HG03039 (cell line): ENCODE results near the gene SLC30A10.
A peak's percentile ranks its signal among the peaks of the same experiment; 100 is the strongest.
"Not testable (repeated sequence)": the region's sequence is repeated elsewhere in the genome, so short reads cannot be mapped to it uniquely, and the experiment has no call there.

Experiments
- ATAC-seq: cut with Tn5 transposase; IDR thresholded peaks from one replicate; pipeline ENCODE4 v1.9.1; 2021; ENCODE audit warnings: mild to moderate bottlenecking, moderate library complexity; ENCODE audit not compliant: unreplicated experiment

SLC30A10 gene

DNA sequence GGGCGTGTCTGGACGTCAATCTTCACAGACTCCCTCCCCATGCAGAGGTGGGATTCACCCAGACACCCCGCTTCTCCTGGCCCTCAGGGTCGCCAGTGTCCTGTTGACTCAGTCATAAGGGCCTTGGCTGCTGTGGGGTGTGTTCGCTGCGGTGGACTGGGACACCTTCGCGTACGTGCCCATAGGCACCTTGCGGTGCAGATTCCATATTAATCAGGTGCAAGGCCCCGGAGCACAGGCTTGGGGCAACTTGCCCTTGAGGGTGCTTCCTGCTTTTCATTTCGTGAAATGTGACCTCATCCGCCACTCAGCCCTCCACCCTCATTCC lies 398 bp upstream of the SLC30A10 start:
- ATAC-seq: peak; percentile 22

DNA sequence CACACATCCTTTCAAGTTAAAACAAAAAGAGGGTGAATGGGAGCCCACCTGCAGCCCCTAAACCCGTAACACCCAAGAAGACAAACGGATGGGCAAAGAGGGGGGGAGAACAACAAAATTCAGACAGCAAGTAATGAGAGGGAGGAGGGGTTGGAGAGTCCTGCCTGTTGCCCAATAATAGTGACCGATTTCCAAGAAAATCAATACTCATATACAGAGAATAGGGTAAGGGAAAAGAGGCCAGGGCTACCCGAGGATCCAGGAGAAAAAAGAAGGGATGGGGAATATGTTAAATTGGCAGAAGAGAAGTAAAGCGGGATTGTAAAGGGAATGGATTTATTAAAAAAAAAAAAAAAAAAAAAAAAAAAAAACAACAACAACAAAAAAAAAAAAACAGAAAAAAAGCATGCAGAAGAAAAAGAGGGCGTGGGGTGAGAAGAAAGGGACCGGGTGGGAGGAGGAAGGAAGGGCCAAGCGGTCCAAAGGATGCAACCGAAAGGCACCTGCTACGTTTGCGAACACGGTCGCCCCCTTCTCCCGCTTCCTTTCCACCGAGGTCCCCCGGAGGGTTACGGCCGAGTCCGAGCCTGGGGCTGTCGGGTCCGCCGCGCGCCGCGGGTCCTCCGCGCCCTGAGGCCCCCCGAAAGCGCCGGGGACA lies 930 bp downstream of the SLC30A10 start:
- ATAC-seq: no peak

DNA sequence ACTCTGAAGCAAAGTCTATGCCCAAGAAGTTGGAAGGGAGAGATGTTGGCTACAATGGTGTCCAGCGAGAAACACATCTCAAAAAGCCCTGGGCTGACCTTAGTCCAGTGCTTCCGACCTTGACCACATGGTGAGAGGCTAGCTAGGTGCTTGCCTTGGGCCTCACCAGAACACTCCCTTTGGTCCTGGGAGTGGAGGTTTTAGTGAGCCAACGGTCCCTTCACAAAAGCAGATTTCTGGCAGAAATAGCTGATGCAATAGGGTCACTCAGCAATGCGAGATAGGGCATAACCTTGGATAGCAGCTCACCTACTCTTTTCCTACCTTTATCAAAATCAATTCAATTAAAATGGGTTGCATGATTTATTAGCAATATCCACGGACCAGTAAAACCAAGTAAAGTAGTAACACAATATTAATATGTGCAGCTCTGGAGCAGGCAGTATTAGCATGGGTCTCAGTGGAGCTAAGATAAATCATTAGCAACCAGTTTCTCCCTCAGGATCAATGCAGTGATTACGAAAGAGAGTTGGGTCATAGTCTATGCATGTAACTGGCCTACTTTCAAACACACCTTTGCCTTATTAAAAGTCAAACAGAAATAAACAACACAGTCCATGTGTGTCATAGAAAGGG lies 1.9 kb downstream of the SLC30A10 start:
- ATAC-seq: no peak

DNA sequence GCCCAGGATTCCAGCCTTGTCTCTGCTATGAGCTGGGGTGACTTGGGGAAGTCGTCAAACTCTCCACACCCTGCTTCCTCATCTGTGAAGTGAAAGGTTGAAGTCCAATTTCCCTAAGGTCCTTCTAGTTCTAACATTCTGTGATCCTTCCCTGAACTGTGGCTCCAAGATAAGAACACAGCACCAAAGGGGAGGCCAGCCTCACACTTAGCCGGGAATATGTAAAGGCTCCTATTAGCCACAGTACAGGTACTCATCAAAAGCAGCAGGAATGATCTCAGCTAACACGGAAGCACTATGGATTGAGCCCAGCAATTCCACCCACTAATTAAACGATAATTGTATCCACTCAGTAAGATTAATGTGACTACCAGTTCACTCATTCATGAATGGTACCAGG lies 4.0 kb downstream of the SLC30A10 start:
- no peak for ATAC-seq

DNA sequence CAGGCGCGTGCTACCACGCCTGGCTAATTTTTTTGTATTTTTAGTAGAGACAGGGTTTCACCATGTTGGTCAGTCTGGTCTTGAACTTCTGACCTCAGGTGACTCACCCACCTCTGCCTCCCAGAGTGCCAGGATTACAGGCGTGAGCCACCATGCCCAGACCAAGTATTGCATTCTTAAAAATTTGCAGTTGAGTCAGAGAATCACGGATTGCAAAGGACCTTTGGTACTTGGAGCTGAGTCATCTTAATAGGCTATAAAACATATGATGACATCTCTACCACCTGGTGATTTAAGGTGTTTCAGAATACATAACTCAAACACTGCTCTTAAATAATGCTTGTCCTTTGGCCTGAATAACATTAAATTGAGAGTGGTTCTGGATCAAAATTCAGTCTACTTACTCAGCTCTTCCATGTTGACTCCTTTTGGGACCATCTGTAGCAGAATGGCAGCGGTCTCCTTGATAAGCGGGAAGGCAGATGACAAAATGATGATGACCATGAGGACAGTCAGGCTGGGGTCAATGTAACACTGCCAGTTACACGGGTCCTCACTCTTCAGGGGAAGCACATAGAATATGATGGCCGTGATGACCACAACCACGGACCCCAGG lies 10.4 kb downstream of the SLC30A10 start:
- ATAC-seq: no peak

DNA sequence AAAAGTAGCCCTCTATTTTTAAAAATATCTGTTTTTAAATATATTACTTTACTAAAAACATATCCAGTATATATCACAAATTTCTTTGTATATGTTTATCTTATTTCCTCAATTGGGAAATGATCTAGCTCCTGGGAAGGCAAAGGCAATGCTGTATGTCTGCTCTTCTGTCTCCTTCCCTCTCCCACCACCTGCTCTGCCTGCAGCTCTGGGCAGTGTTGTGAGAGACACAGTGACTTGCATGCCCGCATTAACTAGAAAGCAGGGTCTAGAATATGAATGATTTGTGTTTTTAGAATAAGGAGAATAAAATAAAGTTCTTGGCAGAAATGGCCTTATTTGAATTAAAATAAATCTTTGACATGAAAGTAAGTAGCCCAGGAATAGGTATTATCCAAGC lies 11.1 kb downstream of the SLC30A10 start:
- ATAC-seq: no peak

DNA sequence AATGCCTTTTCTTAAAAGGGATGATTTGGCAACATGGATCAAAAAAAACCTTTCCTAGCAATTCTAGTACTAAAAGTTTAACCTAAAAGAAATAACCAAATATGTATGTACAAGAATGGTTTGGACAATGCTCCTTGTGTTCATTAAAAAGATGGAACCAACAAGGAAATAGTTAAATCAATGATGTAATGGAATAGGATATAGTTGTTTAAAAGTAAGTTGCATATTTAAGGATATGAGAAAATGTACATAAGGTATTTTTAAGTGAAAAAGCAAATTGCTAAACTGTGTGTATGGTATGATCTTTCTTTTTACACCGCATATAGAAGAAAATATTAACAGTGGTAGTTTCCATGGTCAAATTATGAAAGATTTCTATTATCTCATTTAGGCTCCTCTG lies 12.1 kb downstream of the SLC30A10 start:
- ATAC-seq: no peak

DNA sequence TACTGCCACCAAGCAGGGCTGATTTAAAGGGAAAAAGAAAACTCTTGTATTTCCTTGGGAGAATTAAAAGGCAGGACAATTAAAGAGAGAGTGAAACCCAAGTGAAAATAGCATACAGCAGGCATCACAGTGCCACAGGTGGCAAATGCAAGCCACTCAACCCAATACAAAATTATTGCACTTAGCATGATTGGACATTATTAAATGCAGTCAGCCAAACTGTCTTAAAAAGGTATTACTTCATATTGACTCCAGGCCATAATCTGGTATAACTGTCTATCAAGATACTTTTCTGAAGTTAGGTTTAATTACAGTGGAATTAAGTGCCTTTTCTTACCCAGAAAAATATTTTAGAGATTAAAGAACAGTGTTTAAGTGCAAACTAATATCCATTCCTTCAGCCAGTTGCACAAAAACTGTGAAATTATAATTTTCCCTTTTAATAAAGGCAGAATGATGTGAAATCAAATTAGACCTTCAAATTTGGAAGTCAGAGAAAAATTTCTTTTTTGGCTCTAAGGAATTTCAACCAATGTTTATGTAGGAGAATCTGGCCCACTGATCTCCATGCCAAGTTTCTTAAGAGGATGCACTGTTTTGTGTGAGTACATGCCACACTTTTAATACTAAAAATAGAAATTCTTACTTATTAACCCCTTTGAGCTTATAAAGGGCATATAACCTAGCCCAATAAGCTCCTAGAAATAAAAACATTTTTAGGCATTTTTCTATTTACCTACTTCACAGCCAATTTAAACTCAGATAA lies 15.2 kb downstream of the SLC30A10 start:
- ATAC-seq: no peak

DNA sequence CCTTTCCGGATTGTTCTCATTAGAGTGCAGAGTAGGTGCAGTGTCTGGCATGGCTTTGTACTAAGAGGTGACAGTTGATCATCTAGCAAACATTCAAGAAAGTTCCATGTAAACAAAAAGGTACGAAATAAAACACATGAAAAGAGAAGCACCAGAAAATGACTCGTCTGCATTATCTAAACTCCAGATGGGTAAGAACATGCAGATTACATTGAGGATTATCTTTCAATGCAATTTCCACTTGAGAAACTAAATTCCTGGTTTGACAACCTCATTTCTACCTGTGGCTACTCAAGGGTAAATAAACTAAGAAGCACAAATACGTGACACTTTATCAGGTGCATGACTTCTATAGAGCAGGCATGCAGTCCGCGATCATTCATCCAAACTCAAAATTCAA lies 17.6 kb downstream of the SLC30A10 start:
- no peak for ATAC-seq

DNA sequence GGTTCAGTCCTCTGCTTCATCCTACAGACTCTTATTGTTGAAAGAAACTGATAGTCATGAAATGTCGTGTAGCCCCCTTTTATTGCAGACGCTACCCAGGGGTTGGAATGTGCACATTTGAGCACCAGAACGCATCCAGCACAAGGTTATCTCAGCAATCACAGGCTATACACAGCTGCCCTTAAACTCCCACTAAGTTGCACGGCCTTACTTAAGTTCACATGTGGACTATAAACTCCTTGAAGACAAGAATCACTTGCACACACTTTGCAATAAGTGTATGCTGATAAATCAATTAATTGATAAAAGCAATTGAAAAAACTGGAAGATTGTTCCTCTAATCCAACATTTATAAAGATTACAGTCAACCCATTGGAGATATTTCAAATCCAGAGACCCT lies 18.9 kb downstream of the SLC30A10 start:
- ATAC-seq: no peak

DNA sequence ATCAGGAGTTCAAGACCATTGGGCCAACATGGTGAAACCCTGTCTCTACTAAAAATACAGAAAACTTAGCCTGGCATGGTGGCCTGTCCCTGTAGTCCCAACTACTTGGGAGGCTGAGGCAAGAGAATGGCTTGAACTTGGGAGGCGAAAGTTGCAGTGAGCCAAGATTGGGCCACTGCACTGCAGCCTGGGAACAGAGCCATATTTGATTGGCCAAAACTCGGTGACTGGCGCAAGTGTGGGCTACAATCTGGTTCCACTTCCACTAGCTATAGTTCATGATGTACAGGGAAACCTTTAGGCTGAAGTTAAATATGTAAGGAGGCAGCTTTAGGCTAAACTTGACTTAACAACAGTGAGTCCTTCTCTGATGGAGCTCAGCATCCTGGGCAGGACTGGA lies 20.2 kb downstream of the SLC30A10 start:
- no peak for ATAC-seq

DNA sequence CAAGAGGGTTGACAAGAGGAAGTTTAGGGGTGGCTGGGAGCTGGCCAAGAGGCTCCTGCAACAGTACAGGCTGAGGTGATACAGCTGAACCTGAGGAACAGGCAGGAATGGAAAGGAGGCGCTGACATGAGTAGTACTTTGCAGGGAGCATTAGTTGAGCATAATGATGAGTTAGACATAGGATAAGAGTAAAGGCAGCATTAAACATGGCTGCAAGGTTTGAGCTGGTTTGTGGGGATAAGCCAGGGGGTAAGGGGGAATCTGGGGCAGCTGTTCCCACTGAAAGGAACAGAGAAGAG lies 20.6 kb downstream of the SLC30A10 start:
- no peak for ATAC-seq

DNA sequence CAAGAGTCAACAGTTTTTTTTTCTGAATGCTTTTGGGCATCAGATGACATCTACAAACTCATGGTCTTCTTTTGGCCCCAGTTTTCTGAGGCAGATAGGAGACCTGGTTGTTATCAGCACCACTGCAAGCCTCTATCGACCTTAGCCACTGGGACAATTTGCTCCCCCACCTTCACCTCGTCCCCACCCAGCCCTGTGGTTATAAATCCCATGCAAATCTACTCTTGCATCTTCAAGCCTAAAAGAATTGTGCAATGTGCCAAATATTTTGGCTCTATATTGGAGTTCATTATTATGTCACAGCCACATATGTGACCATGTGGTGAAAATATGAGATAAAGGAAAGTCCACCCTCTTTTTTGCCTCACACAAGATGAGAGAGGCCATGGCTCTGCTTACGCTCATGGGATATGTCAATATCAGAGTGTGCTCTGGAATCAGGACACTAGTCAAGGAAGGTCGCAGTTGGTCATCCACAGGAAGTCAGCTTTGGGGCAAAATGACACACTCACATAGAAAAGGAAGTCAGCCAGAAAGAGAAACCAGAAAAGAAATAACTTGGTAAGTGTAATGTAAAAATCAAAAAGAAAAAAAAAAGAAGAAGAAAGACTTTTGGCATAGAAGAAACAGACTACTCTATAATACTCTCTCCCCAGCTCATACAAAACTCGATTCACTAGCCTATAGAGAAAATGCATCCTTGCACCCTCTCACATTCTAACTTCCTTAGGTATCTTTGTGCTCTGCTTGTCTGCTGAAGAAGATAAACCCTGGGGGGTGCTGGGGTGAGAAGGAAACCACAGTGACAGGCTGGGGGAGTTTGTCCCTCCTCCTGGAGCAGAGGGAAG lies 21.2 kb downstream of the SLC30A10 start:
- no peak for ATAC-seq

DNA sequence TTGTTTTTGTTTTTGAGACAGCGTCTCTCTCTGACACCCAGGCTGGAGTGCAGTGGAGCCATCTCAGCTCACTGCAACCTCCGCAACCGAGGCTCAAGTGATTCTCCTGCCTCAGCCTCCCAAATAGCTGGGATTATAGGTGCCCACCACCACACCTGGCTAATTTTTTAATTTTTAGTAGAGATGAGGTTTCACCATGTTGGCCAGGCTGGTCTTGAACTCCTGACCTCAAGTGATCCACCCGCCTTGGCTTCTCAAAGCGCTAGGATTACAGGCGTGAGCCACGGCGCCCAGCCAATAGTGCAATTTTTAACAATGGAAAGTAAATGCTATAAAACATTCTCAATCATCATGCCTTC lies 21.8 kb downstream of the SLC30A10 start:
- ATAC-seq: not testable (repeated sequence)

DNA sequence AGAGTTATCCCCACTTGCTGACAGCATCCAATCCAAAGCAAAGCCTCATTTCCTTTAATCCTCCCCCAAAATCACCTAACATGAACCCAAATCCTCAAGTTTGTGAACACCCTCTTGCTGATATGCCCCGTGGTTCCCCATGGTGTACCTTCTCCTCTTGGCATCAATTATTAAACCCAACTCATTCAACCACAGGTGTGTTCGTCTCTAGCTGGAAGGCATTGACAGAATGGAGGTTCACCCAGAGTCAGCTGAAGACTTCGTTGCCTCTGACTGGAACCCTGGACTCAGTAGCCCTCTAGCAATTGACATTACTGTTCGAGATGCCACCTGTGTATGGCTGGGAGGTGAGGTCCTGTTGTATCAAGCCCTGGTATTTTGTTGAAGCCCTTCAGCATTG lies 22.8 kb downstream of the SLC30A10 start:
- ATAC-seq: no peak

DNA sequence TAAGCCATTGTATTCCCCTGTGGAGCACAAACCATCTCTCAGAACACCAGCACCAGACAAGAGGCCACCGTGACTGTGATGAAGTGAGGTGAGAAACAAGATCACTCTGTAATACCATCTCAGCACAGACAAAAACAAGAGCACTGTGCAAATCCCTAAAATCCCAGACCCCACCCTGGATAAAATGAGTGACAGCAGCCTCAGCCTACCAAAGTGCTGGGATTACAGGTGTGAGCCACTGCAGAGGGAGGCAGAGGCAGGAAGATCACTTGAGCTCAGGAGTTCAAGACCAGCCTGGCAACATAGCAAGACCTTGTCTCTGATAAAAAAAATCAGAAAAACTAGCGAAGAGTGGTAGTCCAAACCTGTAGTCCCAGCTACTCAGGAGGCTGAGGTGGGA lies 23.4 kb downstream of the SLC30A10 start:
- no peak for ATAC-seq

DNA sequence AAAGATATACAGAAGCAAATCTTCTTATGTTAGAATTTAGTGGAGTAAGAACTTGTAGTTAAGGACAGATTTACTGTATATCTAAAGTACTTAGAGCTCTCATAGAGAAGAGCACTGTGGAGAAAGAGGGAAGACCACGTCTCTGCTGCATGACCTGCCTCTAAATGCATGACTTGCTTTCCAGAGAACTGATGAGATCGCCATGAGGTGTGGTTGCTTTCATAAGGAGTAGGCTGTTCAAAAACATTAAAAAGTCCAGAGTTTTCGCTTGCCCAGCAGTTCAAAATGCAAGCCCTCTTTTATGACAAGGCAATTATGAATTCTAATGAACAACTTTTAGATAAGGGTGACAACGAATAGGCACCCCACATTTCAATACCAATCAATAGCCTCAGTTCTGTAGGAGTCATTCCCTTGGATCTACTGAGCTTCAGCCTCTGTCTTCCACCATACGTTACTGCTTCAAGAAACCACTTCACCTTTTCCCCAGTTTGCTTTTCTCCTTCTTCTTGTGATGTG lies 24.9 kb downstream of the SLC30A10 start:
- no peak for ATAC-seq

DNA sequence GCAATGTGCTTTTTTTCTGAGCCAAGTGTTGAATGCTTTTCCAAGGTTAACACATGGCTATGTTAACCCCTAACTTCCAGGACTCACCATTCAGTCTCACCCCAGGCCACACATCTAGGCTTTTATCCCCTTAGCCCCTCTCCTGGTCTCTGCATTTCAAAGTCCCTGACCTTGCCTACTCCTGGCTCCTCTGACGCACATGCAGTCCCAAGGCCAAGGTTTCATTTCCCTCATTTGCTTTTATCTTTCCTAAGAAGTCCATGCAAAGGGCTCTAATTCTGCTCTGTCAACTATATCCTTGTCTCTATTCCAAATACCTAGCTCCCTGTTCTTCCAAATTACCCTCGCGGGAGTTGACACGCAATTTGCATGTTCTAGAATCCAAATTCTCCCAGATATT lies 25.4 kb downstream of the SLC30A10 start:
- ATAC-seq: no peak

DNA sequence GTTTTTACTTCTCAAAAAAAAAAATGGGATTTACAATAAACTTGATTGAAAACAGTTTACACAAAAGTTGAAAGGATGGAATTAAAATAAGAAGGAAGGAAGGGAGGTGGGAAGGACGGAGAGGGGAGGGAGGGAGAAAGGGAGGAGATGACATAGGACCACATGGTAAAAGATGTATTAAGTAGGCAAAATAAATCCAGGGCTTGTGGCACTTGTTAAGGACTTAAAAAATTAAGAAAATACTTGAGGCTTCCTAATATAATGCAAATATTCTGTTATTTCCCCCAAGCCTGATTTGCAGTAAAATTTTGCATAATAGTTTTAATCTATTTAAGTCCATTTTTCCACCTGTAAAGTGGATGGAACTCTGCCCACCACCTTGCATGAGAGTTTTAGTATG lies 27.5 kb downstream of the SLC30A10 start:
- no peak for ATAC-seq

DNA sequence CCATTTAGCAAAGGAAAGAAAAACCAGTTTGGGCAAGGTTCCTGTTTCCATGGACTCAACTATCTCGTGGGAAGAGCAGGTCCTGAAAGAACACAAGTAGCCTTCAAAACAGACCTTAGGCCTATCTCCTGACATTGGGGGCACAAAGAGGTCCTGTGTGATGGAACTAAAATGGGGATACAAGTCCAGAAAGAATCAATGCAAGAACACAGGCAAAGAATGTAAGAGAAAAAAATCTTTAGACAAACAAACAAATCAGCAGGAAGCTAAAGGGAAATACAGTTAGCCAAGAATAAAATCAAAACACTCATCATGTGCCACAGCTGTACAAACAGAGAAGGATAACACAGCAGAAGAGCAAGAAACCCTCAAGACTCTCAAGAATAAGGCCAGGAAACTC lies 28.2 kb downstream of the SLC30A10 start:
- ATAC-seq: no peak

DNA sequence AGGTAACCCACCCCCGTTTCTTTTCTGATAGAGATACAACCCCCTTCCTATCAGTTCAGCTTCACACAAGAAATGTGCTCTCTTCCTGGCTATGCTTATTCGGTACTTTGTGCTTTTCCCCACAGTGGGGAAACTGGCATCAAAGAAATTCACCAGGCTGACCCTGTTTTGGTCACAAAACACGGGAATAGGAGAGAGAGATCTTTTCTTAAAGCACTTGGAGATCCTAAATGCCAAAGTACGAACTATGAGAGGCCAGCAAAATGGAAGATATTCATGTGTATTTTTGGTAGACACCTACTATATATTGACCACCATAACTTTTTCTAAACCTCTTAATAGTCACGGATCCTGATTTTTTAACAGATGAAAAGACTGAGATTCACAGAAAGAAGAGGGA lies 30.0 kb downstream of the SLC30A10 start:
- no peak for ATAC-seq
